ENCODE measurements around the gene CDH4.

- TF ChIP-seq POLR2A (IDR thresholded peaks at IDR 0.05; ENCODE audit: low read depth, low read length) (no peak), CTCF (IDR thresholded peaks at IDR 0.05; ENCODE audit: extremely low read depth in 1 of 2, insufficient read depth in 1 of 2, low read depth in 1 of 2, low read length in 2 of 2) (no peak), MAX (IDR thresholded peaks at IDR 0.05; ENCODE audit: insufficient read depth, insufficient read length) (no peak), POLR2AphosphoS5 (IDR thresholded peaks at IDR 0.05; ENCODE audit: insufficient read depth, low read depth, low read length) (no peak), JUN (IDR thresholded peaks at IDR 0.05; ENCODE audit: borderline replicate concordance, insufficient read depth, insufficient read length, low read depth) (no peak), EZH2 (IDR thresholded peaks at IDR 0.05; ENCODE audit: borderline replicate concordance, low read depth, low read length, severe bottlenecking) (no peak)
Measured at GRCh38 chr20:61927193-61927825, 675.2 kb downstream of the CDH4 start.

Measured in endothelial cell of umbilical vein (primary cell).